Skeletal muscle tissue (tissue), 4 donors: ENCODE results near the gene PHF14. TPM values are rescaled to one million over a fixed set of nuclear protein-coding genes. Genes with fewer than 3 reads are reported as not detected.

Experiments used
- H3K27ac ChIP-seq: one replicate; pipeline ENCODE4 v1.7.0; 2013; ENCODE audit warnings: mild to moderate bottlenecking, low read depth, low read length, inconsistent platforms
- H3K27me3 ChIP-seq, 3 donors: one replicate each; pipeline ENCODE4 v1.7.0; 2013; ENCODE audit warnings: low read length in 3 of 3; ENCODE audit not compliant: control insufficient read depth in 3 of 3, insufficient read depth in 3 of 3
- H3K36me3 ChIP-seq, 3 donors: one replicate each; pipeline ENCODE4 v1.7.0; 2013; ENCODE audit warnings: low read length in 3 of 3; ENCODE audit not compliant: control insufficient read depth in 3 of 3, insufficient read depth in 3 of 3
- H3K4me1 ChIP-seq, 3 donors: one replicate each; pipeline ENCODE4 v1.7.0; 2013; ENCODE audit warnings: low read length in 3 of 3, mild to moderate bottlenecking in 3 of 3; ENCODE audit not compliant: control insufficient read depth in 3 of 3, insufficient read depth in 3 of 3
- H3K4me3 ChIP-seq, 3 donors: one replicate each; pipeline ENCODE4 v1.7.0; 2013; ENCODE audit warnings: low read length in 3 of 3
- H3K9ac ChIP-seq, 3 donors: one replicate each; pipeline ENCODE4 v1.7.0; 2013; ENCODE audit warnings: low read length in 3 of 3, mild to moderate bottlenecking in 3 of 3, moderate library complexity in 2 of 3, low read depth in 1 of 3
- H3K9me3 ChIP-seq, 3 donors: one replicate each; pipeline ENCODE4 v1.7.0; 2013; ENCODE audit warnings: low read length in 3 of 3; ENCODE audit not compliant: control insufficient read depth in 3 of 3
- total RNA-seq: library from RNA; depleted of rRNA; stranded (reverse); fragments of >200 nt; gene quantifications from one replicate; pipeline ENCODE4 v1.2.3, GENCODE V29; 2014
- donor health status: Osteomylitis.

The PHF14 gene
- total RNA-seq, 1 donor from 2014 or later, result 50.1 TPM

DNA sequence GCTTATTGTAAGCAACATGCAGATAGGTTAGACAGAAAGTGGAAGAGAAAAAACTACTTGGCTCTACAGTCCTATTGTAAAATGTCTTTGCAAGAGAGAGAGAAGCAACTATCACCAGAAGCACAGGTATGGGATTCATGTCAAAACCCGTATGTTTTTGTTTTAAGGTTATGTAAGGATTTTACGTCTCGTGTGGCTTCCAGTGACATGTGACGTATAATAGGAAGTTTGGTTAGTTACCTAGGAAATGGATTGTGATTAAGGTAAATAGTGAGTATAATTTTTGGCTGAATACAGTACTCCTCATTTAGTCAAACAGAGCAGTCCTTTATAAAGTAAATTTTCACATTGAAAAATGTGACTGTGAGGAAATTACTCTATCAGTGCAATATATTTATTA is 62.0 kb downstream of the PHF14 start:
- H3K9ac ChIP-seq, result no peak overlapping the region
- H3K27ac ChIP-seq, result no peak overlapping the region
- H3K36me3 ChIP-seq, result peaks cover 4 to 9% (median 6%) of the 10 kb centered on the region in 3 donors
- no peaks in the 10 kb centered on the region for H3K27me3 ChIP-seq
- H3K4me3 ChIP-seq, result no peak overlapping the region
- no peaks in the 10 kb centered on the region for H3K4me1 ChIP-seq
- no peaks in the 10 kb centered on the region for H3K9me3 ChIP-seq

- no peaks in the 10 kb centered on the region for H3K27me3 ChIP-seq
- H3K9me3 ChIP-seq, result no peaks in the 10 kb centered on the region
- H3K36me3 ChIP-seq, result peaks cover 6 to 15% (median 6%) of the 10 kb centered on the region in 3 donors
- no peak overlapping the region for H3K9ac ChIP-seq
- no peak overlapping the region for H3K4me3 ChIP-seq
- H3K4me1 ChIP-seq, result no peaks in the 10 kb centered on the region
- H3K27ac ChIP-seq, result no peak overlapping the region
These were observed 66.3 kb downstream of the PHF14 start for GRCh38 chr7:11039974-11040373.

GRCh38 chr7:11054033-11054432 is 80.4 kb downstream of the PHF14 start:
- Histone ChIP-seq H3K27ac (no peak overlapping the region), H3K4me3 (no peak overlapping the region), H3K36me3 (peaks cover 0 to 3% (median 0%) of the 10 kb centered on the region in 3 donors), H3K27me3 (no peaks in the 10 kb centered on the region), H3K9ac (no peak overlapping the region), H3K9me3 (no peaks in the 10 kb centered on the region), H3K4me1 (no peaks in the 10 kb centered on the region)

DNA sequence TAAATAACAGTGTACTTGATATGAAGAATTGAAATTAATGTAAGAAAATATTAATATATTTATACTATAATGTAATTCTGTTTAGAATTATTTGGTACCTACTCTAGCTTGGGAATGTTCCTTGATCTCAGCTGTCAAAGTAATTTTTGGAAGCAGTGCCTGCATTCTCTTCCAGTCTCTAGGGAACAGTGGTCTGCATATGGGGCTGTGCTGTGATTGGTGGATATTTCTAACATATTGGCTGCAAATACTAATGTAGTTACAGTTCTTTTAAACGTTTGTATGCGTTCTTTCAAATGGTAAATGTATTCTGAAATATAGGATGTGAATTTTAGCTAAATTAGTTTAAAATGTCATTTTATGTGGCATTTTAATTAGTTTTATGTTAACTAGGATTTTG is 87.2 kb downstream of the PHF14 start:
- H3K9me3 ChIP-seq, result no peaks in the 10 kb centered on the region
- H3K9ac ChIP-seq, result no peak overlapping the region
- H3K27ac ChIP-seq, result no peak overlapping the region
- H3K36me3 ChIP-seq, result peaks cover 0 to 6% (median 2%) of the 10 kb centered on the region in 3 donors
- H3K4me3 ChIP-seq, result no peak overlapping the region
- no peaks in the 10 kb centered on the region for H3K4me1 ChIP-seq
- H3K27me3 ChIP-seq, result no peaks in the 10 kb centered on the region

DNA sequence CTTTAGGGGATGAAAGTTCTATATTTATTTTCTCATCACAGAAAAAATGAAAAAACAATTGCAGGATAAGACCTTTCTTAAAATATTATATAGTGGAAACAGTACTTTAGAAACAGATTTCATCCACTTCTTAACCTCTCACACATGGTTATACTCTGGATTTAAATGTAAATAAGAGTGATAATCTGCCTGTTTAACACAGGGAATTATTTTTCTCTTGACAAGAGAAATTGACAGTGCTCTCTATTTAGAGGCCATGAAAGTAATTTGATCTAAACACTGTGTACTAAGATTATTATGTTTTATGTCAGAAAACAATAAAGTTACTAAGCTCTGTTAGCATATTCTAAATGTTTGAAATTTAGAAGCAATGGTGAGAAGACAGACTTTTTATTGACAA is 88.4 kb downstream of the PHF14 start:
- no peaks in the 10 kb centered on the region for H3K27me3 ChIP-seq
- H3K9ac ChIP-seq, result no peak overlapping the region
- H3K9me3 ChIP-seq, result no peaks in the 10 kb centered on the region
- H3K36me3 ChIP-seq, result peaks cover 0 to 6% (median 2%) of the 10 kb centered on the region in 3 donors
- H3K4me1 ChIP-seq, result no peaks in the 10 kb centered on the region
- no peak overlapping the region for H3K4me3 ChIP-seq
- H3K27ac ChIP-seq, result no peak overlapping the region

DNA sequence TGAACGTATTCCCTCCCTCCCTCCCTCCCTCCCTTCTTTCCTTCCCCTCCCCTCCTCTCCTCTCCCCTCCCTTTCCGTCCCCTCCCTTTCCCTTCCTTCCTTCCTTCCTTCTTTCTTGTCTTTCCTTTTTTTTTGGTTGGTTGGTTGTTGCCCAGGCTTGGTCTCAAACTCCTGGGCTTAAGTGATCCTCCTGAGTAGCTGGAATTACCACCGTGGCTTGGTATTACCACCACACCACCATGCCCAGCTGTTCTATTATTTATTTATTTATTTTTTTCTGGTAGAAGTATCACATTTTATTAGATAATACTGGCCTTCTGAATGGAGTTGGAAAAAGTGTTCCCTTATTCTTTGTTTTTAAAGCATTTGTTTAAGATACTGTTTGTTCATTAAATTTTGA is 95.9 kb downstream of the PHF14 start:
- Histone ChIP-seq H3K4me3 (no peak overlapping the region), H3K9ac (no peak overlapping the region), H3K27me3 (no peaks in the 10 kb centered on the region), H3K4me1 (no peaks in the 10 kb centered on the region), H3K9me3 (no peaks in the 10 kb centered on the region), H3K27ac (no peak overlapping the region), H3K36me3 (no peaks in the 10 kb centered on the region)

DNA sequence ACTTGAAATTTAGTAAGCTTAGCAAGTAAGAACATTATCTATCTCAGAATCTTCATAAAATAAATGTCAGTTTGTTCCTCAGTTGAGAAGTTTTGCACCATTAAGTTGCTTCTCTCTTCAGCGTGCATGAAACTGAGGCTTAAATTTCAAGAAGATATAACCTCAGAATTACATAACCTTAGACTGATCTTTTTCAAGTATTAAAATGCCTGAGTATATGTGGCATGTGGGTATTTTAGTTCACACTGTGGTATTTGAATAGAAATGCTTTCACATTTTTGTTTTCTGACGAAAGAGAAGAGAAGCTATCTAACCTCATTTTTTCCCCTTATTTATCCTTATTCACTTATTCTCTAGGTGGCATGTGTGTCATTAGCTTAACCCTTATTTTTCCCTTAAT is 104.1 kb downstream of the PHF14 start:
- no peaks in the 10 kb centered on the region for H3K9me3 ChIP-seq
- H3K9ac ChIP-seq, result no peak overlapping the region
- H3K4me1 ChIP-seq, result no peaks in the 10 kb centered on the region
- H3K36me3 ChIP-seq, result no peaks in the 10 kb centered on the region
- no peaks in the 10 kb centered on the region for H3K27me3 ChIP-seq
- H3K27ac ChIP-seq, result no peak overlapping the region
- H3K4me3 ChIP-seq, result no peak overlapping the region

GRCh38 chr7:11078247-11078834 is 104.7 kb downstream of the PHF14 start:
- Histone ChIP-seq H3K9ac (no peak overlapping the region), H3K27me3 (no peaks in the 10 kb centered on the region), H3K4me3 (no peak overlapping the region), H3K27ac (no peak overlapping the region), H3K4me1 (no peaks in the 10 kb centered on the region), H3K9me3 (no peaks in the 10 kb centered on the region), H3K36me3 (no peaks in the 10 kb centered on the region)

- Histone ChIP-seq H3K9ac (no peak overlapping the region), H3K4me1 (no peaks in the 10 kb centered on the region), H3K27ac (no peak overlapping the region)
These were observed 106.2 kb downstream of the PHF14 start for GRCh38 chr7:11079907-11080306.

GRCh38 chr7:11082121-11082520 is 108.4 kb downstream of the PHF14 start:
- Histone ChIP-seq H3K9ac (no peak overlapping the region), H3K27ac (no peak overlapping the region), H3K9me3 (no peaks in the 10 kb centered on the region), H3K4me3 (no peak overlapping the region), H3K27me3 (no peaks in the 10 kb centered on the region), H3K36me3 (no peaks in the 10 kb centered on the region), H3K4me1 (no peaks in the 10 kb centered on the region)

More at GRCh38 chr7:11079907-11080306, 106.2 kb downstream of the PHF14 start:
- H3K36me3 ChIP-seq, result no peaks in the 10 kb centered on the region
- no peaks in the 10 kb centered on the region for H3K27me3 ChIP-seq
- H3K4me3 ChIP-seq, result no peak overlapping the region
- no peaks in the 10 kb centered on the region for H3K9me3 ChIP-seq
